ENCODE measurements around the gene HACD1.
"Not testable (repeated sequence)": the region's sequence is repeated elsewhere in the genome, so short reads cannot be mapped to it uniquely, and the experiment has no call there.

The HACD1 gene

DNA sequence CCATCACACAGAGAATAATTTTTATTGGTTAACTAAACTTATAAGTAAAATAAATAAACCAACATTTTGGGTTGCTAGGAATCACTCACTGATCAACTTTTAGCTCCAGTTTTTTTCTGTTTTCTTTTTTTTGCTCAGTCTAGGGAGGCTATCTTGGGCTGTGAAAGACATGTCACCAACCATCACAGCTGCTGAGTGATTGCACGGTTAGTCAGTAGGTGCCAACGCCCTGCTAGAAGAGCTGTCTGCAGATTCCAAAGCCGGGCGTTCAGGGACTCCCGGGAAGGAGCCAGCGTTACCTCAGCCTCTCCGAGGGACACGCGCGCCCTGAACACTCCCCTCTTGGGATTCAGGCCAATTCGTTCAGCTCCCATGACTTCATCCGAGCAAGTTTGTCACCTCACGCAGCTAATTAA is 26.2 kb upstream of the HACD1 start:
- DNase-seq = peak; percentile 20

DNA sequence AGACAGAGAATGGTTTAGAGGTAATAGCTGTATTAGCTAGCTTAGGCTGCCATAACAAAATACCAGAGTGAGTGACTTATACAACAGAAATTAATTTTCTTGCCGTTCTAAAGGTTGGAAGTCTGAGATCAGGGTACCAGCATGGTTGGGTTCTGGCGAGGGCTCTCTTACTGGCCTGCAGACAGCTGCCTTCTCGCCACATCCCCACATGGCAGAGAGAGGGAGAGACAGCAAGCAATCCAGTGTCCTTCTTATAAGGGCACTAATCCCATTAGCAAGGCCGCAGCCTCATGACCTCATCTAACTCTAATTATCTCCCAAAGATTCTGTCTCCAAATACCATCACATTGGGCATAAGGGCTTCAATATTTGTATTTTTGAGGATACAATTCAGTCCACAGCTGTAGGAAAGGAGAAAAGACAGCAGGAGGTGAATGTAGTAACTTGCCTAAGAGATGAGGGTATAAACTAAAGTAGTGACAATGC is 23.2 kb upstream of the HACD1 start:
- DNase-seq = no peak

DNA sequence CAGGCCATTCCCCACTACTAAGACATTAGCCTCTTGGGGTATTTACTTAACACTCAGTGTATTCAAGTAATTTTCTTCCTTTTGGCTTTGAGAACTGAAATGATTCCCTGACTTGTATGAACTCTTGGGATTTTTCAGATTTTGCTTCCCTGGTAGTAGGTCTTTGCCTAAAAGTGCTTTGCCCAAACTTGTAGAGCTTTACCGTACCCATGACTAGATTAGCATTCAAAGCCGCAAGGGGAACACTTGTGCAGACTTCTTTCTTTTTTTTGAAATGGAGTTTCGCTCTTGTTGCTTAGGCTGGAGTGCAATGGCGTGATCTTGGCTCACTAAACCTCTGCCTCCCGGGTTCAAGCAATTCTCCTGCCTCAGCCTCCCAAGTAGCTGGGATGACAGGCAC is 20.7 kb upstream of the HACD1 start:
- DNase-seq = no peak

DNA sequence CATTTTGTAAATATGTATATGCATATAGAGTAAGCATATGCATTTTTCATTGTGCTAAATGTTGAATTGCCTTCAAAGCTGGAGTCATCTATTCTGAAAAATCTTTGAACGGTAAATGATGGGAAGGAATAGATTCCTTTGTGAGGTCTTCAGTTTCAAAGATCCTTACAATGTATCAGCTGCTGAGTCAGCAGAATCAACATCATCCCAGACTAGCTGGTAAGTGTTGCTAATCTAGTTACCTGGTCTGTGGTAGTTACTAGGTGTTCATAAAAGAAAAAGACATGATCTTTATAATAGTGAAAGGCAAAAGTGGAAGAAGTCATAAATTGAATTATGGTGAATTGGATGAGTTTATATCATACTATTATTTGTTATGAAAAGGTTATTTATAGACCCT is 16.2 kb upstream of the HACD1 start:
- no peak for DNase-seq

DNA sequence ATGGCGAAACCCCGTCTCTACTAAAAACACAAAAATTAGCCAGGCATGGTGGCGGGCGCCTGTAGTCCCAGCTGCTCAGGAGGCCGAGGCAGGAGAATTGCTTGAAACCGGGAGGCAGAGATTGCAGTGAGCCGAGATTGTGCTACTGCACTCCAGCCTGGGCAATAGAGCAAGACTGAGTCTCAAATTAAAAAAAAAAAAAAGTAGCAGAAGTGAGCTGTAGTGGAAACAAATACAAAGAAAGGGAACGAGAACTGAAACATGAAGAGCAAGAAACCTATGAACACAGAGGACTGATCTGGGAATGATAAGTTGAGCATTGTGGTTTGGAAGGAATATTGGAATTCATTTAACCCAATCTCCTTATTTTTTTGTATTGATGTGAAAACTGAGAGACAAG is 15.4 kb upstream of the HACD1 start:
- DNase-seq = not testable (repeated sequence)

DNA sequence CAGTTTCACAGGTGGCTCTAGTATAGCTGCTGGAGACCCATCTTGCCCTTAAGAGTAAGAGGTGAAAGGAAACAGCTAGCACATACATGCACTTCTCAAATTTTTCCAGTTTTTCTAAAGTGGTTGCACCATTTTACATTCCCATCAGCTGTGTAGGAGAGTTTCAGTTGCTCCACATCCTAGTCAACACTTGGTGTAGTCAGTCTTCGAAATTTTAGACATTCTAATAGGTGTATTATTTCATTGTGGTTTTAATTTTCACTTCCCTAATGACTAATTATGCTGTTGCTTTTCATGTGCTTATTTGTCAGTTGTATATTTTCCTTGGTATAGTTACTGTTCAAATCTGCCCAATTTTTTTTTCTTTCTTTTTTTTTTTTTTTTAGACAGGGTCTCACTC is 9.5 kb upstream of the HACD1 start:
- DNase-seq = no peak

DNA sequence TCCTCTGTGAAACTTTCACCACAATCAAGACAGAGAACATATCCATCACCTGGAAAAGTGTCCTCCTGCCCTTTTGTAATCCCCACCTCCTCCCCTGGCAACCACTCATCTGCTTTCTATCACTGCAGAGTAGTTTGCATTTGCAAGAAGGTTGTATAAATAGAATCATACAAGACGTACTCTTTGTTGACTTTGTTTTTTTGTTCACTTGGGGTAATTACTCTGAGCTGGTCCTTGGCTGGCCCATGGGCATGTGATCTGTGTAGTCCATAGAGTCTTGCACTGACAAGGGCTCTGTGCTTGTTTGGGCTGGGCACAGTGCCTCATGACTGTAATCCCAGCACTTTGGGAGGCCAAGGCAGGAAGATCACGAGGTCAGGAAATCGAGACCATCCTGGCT is 7.8 kb upstream of the HACD1 start:
- no peak for DNase-seq

DNA sequence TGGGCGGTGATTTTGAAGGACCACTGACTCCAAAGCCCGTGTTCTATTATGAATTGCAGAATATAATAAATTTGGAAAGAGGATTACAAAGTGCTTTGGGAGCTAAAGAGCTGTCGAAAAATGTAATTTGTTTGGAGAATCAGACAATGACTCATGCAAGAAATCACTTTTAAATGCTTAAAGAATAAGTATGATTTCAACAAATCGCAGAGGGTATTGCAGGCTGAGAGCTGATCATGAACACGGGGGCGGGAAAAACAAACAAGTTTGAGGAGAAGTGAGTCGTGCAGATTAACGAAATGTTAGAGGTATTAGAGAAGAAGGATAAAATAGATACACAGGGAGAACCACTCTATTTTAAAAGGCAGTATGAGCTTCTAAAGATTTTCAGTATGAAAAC is 4.9 kb upstream of the HACD1 start:
- no peak for DNase-seq

DNA sequence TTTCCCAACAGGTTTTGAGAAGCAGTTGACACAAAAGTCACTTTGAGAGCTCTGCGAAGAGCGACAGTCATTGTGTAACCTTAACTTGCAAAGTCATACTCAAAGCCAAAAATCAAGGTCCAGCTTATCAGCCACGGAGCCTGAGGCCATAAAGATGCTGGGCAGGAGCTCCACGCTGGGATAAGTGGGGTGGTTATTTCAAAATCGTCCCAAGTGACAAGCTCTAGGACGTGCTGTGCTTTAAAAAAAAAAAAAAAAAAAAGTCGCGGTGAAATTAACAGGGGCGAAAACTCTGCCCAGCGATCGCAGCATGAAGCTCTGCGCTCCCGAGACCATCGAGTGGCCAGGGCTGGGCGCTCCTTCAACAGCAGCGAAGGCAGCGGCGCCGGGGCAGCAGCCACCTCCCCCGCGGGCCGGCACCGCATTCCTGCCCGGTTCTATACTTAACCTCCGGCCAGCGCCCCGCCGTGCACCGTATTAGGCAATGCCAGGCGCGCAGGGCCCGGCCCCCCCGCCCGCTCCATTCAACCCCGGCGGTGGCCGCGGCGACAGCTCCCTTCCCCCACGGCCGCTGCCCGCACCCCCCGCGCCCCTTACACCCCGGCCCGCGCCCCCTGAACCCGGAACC is 657 bp downstream of the HACD1 start:
- DNase-seq = peak; percentile 13

DNA sequence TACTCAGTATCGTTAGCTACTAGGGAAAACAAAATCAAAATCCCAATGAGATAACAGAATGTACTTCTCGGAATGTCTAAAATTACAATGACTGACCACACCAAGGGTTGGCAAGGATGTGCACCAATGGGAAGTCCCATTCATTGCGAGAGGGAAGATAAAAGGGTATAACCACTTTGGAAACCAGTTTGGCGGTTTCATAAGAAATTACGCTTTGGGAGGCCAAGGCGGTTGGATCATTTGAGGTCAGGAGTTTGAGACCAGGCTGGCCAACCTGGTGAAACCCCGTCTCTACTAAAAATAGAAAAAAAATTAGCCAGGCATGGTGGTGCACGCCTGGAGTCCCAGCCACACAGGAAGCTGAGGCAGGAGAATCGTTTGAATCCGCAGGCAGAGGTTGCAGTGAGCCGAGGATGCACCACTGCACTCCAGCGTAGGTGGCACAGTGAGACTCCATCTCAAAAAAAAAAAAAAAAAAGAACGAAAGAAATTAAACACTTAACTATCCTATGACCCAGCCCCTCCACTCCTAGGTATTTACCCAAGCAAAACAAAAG is 7.6 kb downstream of the HACD1 start:
- DNase-seq = no peak

DNA sequence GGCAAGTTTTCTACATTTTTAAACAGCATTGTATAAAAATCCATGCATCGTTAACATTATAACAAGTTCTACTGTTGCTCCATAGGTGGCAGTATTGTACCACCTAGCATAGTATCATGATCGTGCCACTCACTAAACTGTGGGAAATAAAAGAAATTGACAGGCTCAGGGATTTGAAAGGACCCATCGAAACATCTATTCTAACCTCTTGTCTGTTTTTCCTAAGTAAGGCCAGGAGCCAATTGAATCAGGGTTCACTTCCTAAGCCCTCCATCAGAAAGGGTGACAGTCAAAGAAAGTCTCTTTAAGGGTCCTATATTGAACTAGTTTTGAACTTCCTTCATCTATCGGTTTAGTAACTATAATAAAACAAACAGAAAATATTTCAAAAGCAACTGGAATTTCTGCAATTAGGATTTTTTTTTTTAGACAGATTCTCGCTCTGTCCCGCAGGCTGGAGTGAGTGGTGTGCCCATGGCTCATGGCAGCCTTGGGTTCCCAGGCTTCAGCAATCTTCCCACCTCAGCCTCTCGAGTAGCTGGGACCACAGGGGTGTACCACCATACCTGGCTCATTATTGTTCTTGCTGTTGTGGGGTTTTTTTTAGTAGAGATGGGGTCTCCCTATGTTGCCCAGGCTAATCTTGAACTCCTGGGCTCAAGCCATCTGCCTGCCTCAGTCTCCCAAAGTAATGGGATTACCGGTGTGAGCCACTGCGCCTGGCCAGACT is 9.4 kb downstream of the HACD1 start:
- DNase-seq = no peak

DNA sequence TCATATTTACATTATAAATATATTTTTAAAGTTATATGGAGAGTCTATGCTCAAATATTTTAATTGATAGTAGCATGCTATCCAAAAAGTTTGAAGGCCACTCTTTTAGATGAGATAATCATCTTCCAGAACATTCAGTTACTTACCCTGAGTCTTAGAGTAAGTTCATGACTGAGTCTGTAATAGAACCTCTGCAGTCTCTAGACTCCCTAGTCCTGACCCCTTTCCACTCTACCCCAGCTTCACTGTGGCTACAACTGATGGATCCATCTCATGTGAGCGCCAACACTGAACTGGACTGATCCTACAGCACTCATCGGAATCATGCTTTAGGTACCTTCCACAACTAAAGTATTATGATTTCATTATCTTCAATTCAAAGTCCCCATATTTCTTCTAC is 10.1 kb downstream of the HACD1 start:
- DNase-seq = no peak

DNA sequence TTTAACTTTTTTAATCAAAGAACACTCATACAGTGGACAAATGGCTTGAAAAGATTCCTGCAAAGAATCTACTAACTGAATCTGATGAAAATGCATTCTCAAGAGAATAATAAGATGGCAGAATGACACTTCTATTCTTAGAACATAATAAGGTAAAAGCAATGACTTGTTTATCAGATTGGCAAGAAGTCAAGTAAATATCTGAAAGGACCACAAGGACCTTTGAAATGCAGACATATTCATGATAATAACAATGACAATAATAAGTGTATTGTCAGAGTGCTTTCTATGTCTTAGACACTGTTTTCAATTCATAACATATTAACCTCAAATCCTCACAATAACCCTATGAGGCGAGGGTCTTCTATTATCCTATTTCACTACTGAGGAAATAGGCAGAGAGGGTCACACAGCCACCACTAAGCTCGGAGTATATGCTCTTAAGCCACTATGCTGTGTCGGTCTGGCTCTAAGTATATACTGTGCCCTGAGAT is 10.6 kb downstream of the HACD1 start:
- no peak for DNase-seq

DNA sequence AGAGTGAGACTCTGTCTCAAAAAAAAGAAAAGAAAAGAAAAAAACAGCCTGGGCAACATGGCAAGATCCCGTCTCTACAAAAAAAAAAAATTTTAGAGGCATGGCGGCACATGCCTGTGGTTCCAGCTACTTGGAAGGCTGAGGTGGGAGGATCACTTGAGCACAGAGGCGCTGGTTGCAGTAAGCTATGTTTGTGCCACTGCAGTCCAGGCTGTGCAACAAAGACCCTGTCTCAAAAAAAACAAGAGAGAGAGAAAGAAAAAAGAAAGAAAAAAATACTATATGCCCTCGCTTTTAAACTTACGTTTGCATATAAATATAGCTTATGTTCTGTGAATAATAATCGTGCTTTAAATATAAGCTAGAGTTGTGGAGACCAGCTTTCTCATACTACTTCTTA is 11.2 kb downstream of the HACD1 start:
- DNase-seq = no peak

DNA sequence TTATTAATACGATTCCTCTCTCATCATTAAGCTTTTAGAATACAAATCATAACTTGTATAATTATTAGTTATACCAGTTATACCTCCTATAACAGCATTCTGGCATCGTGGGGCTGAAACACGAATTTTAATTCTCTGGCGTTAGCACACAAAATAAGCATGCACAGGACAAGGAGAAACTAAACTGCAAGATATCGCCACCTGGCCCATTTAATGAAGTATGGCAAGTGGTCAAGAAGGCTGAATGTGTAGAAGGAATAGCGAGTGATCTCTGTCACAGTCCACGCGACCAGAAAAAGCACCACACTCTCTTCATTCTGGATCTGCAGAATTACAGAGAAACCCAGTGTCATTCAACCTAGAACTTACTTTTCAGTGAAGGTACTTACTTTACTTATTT is 18.1 kb downstream of the HACD1 start:
- DNase-seq = no peak

DNA sequence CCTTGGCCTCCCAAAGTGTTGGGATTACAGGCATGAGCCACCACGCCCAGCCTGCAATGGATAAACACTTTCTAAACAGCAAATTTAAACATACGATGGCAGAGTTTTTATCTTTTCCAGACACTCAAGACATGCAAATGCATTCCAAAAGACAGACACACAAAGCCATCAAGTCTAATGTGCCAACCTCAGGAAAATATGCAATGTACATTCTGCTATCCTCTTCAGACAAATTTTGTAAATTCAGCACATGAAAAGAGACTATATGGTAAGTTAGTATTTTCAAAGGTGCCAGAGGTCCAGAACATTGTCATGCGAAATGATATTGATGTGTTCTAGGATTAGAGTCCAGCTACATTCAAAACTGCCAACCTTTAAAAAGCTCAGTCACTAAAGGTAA is 19.8 kb downstream of the HACD1 start:
- DNase-seq = no peak

DNA sequence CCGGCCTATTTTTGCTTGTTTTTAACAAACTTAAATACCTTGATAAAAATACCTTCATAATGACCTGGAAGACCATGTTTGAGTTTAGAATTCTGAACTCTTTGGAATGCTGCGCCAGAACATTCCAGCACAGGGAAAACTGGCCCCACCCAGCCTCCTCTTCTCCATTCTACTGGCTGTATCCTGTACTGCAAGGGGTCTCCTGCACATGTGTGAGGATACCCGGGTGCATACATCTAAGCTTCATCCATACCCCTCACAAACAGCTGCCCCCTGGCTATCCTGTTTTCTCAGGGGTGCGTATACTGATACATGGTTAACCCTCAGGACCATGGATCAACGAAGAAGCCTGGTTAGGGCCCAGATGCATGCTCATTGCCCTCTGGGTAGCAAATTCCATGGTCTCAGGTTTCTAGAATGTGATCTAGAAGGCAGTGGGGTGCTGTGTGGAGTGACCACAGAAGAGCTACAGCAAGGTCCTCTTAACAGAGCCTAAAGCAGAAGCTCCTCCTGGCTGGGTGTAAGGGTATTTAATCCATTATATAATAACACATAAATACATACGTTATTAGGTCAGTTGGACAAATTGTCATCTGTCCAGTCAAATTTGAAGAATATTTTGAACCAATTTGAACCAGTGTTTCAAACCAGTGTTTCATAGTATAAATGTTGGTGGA is 26.1 kb downstream of the HACD1 start:
- DNase-seq = no peak

DNA sequence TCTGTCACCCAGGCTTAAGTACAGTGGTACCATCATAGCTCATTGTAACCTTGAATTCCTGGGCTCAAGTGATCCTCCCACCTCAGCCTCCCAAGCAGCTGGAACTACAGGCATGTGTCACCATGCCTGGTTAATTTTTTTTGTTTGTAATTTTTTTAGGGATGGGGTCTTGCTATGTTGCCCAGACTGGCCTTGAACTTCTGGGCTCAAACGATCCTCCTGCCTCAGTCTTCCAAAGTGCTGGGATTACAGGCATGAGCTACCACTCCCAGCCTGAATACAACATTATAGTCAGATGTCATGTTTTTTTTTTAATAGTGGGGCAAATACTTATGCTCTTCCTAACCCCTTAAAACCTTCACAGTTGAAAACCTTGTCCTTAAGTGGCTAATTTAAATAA is 27.9 kb downstream of the HACD1 start:
- DNase-seq = not testable (repeated sequence)

DNA sequence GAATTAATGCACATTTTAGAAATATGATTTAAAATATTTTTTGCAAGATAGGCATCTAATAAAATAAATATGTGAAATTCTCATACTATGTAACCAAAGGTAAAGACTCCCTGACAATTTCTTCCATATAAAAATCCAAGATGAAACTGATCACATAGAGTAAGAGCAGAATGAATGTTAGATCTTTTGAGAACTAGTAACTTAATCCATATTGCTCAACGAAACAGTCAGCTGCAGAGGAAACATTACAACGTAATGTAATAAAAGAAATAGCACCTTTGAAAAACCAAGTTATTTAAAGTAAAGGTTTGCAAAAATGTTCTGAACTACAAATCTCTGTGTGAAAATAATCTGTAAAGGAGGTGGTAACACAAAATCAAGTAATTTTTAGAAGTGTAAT is 28.8 kb downstream of the HACD1 start:
- DNase-seq = no peak

DNA sequence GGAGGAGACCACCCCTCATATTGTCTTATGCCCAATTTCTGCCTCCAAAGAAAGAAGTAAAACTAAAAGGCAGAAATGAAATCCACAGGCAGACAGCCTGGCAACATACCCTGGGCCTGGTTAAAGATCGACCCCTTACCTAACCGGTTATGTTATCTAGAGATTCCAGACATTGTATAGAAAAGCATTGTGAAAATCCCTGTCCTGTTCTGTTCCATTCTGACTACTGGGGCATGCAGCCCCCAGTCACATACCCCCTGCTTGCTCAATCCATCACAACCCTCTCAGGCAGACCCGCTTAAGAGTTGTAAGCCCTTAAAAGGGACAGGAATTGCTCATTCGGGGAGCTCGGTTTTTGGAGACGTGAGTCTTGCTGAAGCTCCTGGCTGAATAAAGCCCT is 29.9 kb downstream of the HACD1 start:
- DNase-seq = not testable (repeated sequence)

DNA sequence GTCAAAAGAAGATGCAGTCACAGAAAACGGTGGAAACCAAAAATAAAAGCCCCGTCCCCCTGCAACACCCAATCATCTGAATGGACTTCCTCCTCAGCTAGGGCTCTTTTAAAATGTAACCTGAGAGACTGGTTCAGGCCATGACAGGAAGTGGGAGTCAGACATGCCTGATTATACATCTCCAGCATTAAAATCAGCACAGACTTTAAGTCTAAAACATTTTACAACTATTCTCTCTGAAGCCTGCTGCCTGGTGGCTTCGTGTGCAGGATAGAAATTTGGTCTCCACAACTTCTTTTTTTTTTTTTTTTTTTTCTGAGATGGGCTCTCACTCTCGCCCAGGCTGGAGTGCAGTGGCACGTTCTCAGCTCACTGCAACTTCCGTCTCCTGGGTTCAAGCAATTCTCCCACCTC is 30.3 kb downstream of the HACD1 start:
- no peak for DNase-seq

DNA sequence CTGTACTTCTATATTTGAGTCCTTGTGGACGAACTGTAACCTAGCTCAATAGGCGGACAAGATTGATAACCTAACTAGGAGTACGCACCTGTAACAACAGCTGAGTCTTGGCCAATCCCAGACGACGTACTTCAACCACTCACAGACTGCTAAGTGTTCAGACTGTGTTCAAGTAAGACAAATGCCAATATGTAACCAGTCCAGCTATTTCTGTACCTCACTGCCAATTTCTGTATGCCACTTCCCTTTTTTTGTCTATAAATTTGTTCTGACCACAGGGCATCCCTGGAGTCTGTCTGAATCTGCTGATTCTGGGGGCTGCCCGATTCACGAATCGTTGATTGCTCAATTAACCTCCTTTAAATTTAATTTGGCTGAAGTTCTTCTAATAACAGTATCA is 32.2 kb downstream of the HACD1 start:
- DNase-seq = no peak

DNA sequence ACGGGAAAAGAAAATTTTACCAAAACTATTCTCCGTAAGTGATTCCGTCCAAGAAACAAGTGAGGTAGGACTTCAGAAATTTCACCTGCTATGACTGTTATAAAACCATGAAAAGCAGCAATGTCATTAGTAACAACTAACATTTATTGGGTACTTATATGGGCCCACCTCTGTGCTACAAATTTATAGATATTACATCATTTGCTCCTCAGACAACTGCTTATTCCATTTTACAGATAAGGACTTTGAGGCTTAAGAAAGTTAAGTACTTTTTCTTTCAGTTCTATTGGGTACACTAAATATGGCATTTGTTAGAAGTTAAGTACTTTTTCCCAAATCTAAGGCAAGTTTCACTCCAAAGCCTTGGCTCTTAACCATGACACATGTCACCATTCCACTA is 36.3 kb downstream of the HACD1 start:
- no peak for DNase-seq

DNA sequence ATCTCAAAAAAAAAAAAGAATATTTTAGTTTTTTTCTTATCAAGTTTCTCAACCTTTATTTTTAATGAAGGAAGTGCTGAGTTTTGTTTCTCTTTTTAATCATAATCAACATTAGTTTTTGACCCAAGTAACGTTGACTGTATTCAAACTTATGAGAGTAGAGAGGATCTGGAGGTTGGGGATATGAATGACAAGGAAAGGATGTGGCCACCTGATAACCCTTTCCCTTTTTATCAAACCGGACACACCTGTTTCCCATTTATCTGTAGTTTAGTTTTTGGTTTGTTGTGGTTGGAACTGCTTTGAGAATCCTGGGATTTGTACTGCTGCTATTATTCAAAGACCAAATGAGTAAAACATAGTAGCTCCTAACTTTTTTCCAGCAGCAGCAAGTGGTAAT is 38.6 kb downstream of the HACD1 start:
- no peak for DNase-seq

All from activated CD4-positive, alpha-beta T cell treated with anti-CD3 and anti-CD28 coated beads, Interleukin-2, amount 50 U/mL, for 1 hour (primary cell).